ENCODE results near the gene HOXC13. TPM values are rescaled to one million over a fixed set of nuclear protein-coding genes. Genes with fewer than 3 reads are reported as not detected.

HOXC13 gene
- total RNA-seq, 1 experiment from 2014 or later = 93.5 TPM

- ChIA-PET CTCF (no interaction called here), POLR2A (interaction anchor here (0.6 to 1.1 kb wide), 2 partner anchors 14 to 349 kb away, joined by 5 to 7 read pairs; no protein-coding TSS in a partner anchor)
- intact Hi-C loops (cut with micrococcal nuclease; ENCODE audit: unreplicated experiment) (no loop called here), in situ Hi-C loops (cut with HindIII; ENCODE audit: low pct_unique_long_range_greater_than_20kb, low sequenced_read_pairs) (no loop called here)
- Histone ChIP-seq H3K9me3 (ENCODE audit: control insufficient read depth, insufficient read depth, low read depth, low read length) (no peaks in the 10 kb centered on the region), H3K4me1 (ENCODE audit: control insufficient read depth, insufficient read depth, low read length) (peaks cover 89% of the 10 kb centered on the region), H3K27me3 (ENCODE audit: control insufficient read depth, insufficient read depth, low read length) (no peaks in the 10 kb centered on the region), H3K36me3 (ENCODE audit: control insufficient read depth, insufficient read depth, low read length) (peaks cover 4% of the 10 kb centered on the region; the same call in 1 of the 2 replicates), H3K4me3 (ENCODE audit: low read depth in 2 of 2, low read length in 2 of 2) (no peak overlapping the region), H3K27ac (ENCODE audit: low read length) (peak overlapping the region; percentile 100)
- ATAC-seq = no peak
- DNase-seq (ENCODE audit: low read depth, low spot score) = no peak
- BruUV-seq (replicated peaks) = no TSS peak
- TF ChIP-seq REST (IDR thresholded peaks at IDR 0.05; ENCODE audit: insufficient read depth in 1 of 2, low read depth in 2 of 2, low read length in 1 of 2) (no peak), POLR2AphosphoS5 (IDR thresholded peaks at IDR 0.05; ENCODE audit: low read depth, low read length) (no peak), TCF7L2 (IDR thresholded peaks at IDR 0.05; ENCODE audit: low read depth, low read length) (no peak), SIN3A (IDR thresholded peaks at IDR 0.05; ENCODE audit: borderline replicate concordance, insufficient read depth, low read depth, low read length) (no peak)
- TF ChIP-seq, protein P1, sequence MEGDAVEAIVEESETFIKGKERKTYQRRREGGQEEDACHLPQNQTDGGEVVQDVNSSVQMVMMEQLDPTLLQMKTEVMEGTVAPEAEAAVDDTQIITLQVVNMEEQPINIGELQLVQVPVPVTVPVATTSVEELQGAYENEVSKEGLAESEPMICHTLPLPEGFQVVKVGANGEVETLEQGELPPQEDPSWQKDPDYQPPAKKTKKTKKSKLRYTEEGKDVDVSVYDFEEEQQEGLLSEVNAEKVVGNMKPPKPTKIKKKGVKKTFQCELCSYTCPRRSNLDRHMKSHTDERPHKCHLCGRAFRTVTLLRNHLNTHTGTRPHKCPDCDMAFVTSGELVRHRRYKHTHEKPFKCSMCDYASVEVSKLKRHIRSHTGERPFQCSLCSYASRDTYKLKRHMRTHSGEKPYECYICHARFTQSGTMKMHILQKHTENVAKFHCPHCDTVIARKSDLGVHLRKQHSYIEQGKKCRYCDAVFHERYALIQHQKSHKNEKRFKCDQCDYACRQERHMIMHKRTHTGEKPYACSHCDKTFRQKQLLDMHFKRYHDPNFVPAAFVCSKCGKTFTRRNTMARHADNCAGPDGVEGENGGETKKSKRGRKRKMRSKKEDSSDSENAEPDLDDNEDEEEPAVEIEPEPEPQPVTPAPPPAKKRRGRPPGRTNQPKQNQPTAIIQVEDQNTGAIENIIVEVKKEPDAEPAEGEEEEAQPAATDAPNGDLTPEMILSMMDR (IDR thresholded peaks at IDR 0.05) = no peak
Measured at GRCh38 chr12:53966385-53967133, 27.9 kb downstream of the HOXC13 start.

DNA sequence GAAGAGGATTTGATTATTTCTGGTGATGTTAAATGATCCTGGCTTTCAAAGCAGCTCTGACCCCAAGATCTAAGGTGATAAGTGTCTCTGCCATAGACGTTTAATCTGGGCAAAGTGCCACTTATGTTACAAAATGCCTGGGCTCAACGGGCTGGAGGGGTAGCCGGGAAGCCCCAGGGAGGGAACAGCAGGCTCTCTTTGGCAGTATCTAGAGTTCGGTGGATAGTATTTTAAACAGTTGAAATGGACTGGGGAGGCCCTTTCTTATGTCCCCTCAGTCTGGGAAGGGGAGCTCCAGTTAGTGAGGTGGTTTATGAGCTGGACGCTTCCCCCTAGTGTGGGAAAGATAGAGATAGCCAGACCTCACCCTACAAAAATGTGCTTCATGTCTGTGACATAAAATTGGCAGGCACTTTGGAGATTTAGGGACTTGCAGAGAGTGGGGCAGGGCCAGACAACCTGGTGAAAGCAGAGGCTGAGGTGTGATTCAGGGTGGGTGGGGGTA is 28.8 kb downstream of the HOXC13 start:
- ChIA-PET CTCF (no interaction called here), POLR2A (no interaction called here)
- Histone ChIP-seq H3K27ac (ENCODE audit: low read length) (peak overlapping the region; percentile 100), H3K4me1 (ENCODE audit: control insufficient read depth, insufficient read depth, low read length) (peaks cover 99% of the 10 kb centered on the region), H3K4me3 (ENCODE audit: low read depth in 2 of 2, low read length in 2 of 2) (peak overlapping the region; percentile 1 to 34; a peak in 2 of 4 replicates), H3K9me3 (ENCODE audit: control insufficient read depth, insufficient read depth, low read depth, low read length) (no peaks in the 10 kb centered on the region), H3K36me3 (ENCODE audit: control insufficient read depth, insufficient read depth, low read length) (peaks cover 3% of the 10 kb centered on the region; the same call in 1 of the 2 replicates), H3K27me3 (ENCODE audit: control insufficient read depth, insufficient read depth, low read length) (no peaks in the 10 kb centered on the region)
- DNase-seq (ENCODE audit: low read depth, low spot score) (no peak), ATAC-seq (no peak)
- in situ Hi-C loops (cut with HindIII; ENCODE audit: low pct_unique_long_range_greater_than_20kb, low sequenced_read_pairs) (no loop called here), intact Hi-C loops (cut with micrococcal nuclease; ENCODE audit: unreplicated experiment) (no loop called here)
- TF ChIP-seq TCF7L2 (IDR thresholded peaks at IDR 0.05; ENCODE audit: low read depth, low read length) = no peak
- TF ChIP-seq, protein P1 (IDR thresholded peaks at IDR 0.05) = no peak
- TF ChIP-seq REST (IDR thresholded peaks at IDR 0.05; ENCODE audit: insufficient read depth in 1 of 2, low read depth in 2 of 2, low read length in 1 of 2) = no peak
- no peak for TF ChIP-seq SIN3A (IDR thresholded peaks at IDR 0.05; ENCODE audit: borderline replicate concordance, insufficient read depth, low read depth, low read length)
- TF ChIP-seq POLR2AphosphoS5 (IDR thresholded peaks at IDR 0.05; ENCODE audit: low read depth, low read length) = no peak
- no TSS peak for BruUV-seq (replicated peaks)

All from Panc1 (cell line).